PC-9 (cell line): ENCODE results near the gene IGF2.

Source experiments
- EZH2 ChIP-seq: fragments of 200-600 bp; sonication (generic); IDR thresholded peaks from 2 replicates; pipeline ENCODE4 v1.8.0; 2017; ENCODE audit warnings: antibody characterized with exemption, low read depth
- TF ChIP-seq, protein P1 (sequence below): fragments of 200-600 bp; sonication (generic); conservative IDR thresholded peaks from 2 replicates; pipeline ENCODE4 v1.6.1; 2017; ENCODE audit warnings: mixed run types, antibody characterized with exemption, mild to moderate bottlenecking, moderate library complexity

DNA sequence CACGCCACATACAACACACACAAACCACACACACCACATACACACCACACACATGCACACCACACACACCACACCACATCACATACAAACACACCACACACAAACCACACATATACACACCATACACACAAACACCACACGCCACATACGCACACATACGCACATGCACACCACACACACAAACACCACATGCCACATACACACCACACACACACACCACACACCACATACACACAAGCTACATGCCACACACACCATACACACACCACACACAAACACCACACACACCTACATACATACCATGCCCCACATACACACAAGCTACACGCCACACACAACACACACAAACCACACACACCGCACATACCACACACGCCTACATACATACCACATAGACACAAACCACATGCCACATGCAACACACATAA, 48.1 kb upstream of the IGF2 start:
- TF ChIP-seq, protein P1, sequence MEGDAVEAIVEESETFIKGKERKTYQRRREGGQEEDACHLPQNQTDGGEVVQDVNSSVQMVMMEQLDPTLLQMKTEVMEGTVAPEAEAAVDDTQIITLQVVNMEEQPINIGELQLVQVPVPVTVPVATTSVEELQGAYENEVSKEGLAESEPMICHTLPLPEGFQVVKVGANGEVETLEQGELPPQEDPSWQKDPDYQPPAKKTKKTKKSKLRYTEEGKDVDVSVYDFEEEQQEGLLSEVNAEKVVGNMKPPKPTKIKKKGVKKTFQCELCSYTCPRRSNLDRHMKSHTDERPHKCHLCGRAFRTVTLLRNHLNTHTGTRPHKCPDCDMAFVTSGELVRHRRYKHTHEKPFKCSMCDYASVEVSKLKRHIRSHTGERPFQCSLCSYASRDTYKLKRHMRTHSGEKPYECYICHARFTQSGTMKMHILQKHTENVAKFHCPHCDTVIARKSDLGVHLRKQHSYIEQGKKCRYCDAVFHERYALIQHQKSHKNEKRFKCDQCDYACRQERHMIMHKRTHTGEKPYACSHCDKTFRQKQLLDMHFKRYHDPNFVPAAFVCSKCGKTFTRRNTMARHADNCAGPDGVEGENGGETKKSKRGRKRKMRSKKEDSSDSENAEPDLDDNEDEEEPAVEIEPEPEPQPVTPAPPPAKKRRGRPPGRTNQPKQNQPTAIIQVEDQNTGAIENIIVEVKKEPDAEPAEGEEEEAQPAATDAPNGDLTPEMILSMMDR, result no peak
- no peak for TF ChIP-seq EZH2
